Measurements from ENCODE around the gene ATPAF1.

Gene ATPAF1

GRCh38 chr1:46639547-46639946 is 28.6 kb downstream of the ATPAF1 start:
- no peak for DNase-seq (ENCODE audit: extremely low read depth, low read depth)
- TF ChIP-seq CTCF (IDR thresholded peaks at IDR 0.05; ENCODE audit: low read depth, low read length, missing control alignments), result no peak
- H3K4me3 ChIP-seq (replicated peaks; ENCODE audit: low read depth, low read length), result no peak overlapping the region

GRCh38 chr1:46638921-46639320 is 29.2 kb downstream of the ATPAF1 start:
- no peak overlapping the region for H3K4me3 ChIP-seq (replicated peaks; ENCODE audit: low read depth, low read length)
- TF ChIP-seq CTCF (IDR thresholded peaks at IDR 0.05; ENCODE audit: low read depth, low read length, missing control alignments), result no peak
- no peak for DNase-seq (ENCODE audit: extremely low read depth, low read depth)

GRCh38 chr1:46637444-46638083 is 30.6 kb downstream of the ATPAF1 start:
- no peak for DNase-seq (ENCODE audit: extremely low read depth, low read depth)
- TF ChIP-seq CTCF (IDR thresholded peaks at IDR 0.05; ENCODE audit: low read depth, low read length, missing control alignments), result no peak
- H3K4me3 ChIP-seq (replicated peaks; ENCODE audit: low read depth, low read length), result no peak overlapping the region

- no peak overlapping the region for H3K4me3 ChIP-seq (replicated peaks; ENCODE audit: low read depth, low read length)
- DNase-seq (ENCODE audit: extremely low read depth, low read depth), result no peak
- no peak for TF ChIP-seq CTCF (IDR thresholded peaks at IDR 0.05; ENCODE audit: low read depth, low read length, missing control alignments)
These were observed 33.0 kb downstream of the ATPAF1 start for GRCh38 chr1:46635205-46635604.

GRCh38 chr1:46630719-46631118 is 37.4 kb downstream of the ATPAF1 start:
- TF ChIP-seq CTCF (IDR thresholded peaks at IDR 0.05; ENCODE audit: low read depth, low read length, missing control alignments), result no peak
- H3K4me3 ChIP-seq (replicated peaks; ENCODE audit: low read depth, low read length), result no peak overlapping the region
- no peak for DNase-seq (ENCODE audit: extremely low read depth, low read depth)

GRCh38 chr1:46623743-46624644 is 44.2 kb downstream of the ATPAF1 start:
- no peak for TF ChIP-seq CTCF (IDR thresholded peaks at IDR 0.05; ENCODE audit: low read depth, low read length, missing control alignments)
- H3K4me3 ChIP-seq (replicated peaks; ENCODE audit: low read depth, low read length), result no peak overlapping the region
- no peak for DNase-seq (ENCODE audit: extremely low read depth, low read depth)

Measured in HFF-Myc (cell line).